Muscle of back (tissue), 11 donors: ENCODE data around the gene GATA1. TPM values are rescaled to one million over a fixed set of nuclear protein-coding genes. Genes with fewer than 3 reads are reported as not detected.
"Not testable (repeated sequence)": the region's sequence is repeated elsewhere in the genome, so short reads cannot be mapped to it uniquely, and the experiment has no call there.

Experiments used
- DNase-seq, 3 donors: peaks; one replicate each; pipeline versions ENCODE4 v3.0.0 to v3.0.0-alpha.2; 2013
- polyA plus RNA-seq, 10 donors: library from polyadenylated mRNA; unstranded; fragments of 120-200 nt; gene quantifications; one replicate each; pipeline ENCODE4 v1.2.1, GENCODE V29; 2013; ENCODE audit not compliant: insufficient read length in 10 of 10

Gene GATA1
- polyA plus RNA-seq, 10 donors = 0.28 to 1.9 (median 0.65) TPM

DNA sequence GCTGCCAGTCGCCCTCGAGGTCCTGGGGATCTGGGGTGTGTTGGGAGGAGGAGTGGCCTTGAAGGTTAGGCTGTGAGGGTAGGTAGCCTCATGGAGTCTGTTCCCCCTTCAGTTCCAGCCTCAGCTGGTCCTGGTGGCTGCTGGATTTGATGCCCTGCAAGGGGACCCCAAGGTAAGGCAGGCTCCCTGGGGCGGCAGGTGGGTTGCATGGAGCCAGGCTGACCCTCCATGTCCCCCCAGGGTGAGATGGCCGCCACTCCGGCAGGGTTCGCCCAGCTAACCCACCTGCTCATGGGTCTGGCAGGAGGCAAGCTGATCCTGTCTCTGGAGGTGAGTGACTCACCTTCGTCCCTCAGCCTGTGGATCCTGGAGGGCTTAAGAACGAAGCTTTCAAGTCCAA lies 28.3 kb downstream of the GATA1 start:
- DNase-seq = no peak

DNA sequence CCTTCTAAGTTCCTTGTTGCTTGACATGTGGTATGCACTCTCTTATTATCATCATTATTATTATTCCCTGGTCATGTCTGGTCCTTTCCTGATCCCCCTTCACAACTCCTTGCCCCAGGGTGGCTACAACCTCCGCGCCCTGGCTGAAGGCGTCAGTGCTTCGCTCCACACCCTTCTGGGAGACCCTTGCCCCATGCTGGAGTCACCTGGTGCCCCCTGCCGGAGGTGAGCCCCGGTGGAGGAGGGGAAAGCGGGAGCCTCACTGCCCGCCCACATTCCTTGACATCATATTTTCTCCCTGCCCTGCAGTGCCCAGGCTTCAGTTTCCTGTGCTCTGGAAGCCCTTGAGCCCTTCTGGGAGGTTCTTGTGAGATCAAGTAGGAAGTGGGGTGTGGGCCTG lies 28.9 kb downstream of the GATA1 start:
- no peak for DNase-seq

DNA sequence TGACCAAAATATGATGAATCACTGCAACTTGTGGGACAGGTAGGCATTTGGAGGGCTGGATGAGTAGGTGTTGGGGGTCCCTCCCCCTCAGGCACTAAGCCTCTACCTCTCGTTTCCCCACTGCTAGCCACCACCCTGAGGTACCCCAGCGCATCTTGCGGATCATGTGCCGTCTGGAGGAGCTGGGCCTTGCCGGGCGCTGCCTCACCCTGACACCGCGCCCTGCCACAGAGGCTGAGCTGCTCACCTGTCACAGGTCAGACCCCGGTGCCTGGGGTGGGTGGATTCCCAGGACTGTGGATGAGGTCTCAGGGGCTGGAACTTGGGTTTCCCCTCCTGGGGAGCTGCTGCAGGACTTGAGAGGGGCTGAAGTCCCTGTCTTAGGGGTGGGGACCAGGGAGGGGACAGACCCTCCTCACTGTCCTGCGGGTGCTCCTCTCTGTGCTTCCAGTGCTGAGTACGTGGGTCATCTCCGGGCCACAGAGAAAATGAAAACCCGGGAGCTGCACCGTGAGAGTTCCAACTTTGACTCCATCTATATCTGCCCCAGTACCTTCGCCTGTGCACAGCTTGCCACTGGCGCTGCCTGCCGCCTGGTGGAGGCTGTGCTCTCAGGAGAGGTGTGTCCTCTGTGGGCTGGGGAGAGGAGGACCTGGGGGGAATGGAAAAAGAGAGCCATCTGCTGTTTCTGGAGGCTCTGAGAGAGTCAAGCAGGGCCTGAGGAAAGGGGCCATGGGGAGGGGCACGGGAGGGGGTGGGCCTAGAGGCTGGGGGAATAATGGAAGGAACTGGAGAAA lies 29.8 kb downstream of the GATA1 start:
- no peak for DNase-seq

DNA sequence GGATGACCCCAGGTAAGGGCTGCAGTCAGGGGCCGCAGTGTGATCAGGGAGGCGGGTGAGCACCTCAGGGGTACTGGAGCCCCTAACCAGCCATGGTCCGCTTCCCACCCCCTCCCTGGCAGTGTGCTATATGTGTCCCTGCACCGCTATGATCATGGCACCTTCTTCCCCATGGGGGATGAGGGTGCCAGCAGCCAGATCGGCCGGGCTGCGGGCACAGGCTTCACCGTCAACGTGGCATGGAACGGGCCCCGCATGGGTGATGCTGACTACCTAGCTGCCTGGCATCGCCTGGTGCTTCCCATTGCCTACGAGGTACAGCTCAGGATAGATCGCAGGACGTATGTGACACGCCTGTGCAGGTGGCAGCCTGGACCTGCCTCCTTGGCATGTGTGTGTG lies 31.7 kb downstream of the GATA1 start:
- DNase-seq = no peak

GRCh38 chrX:48818866-48819265 lies 32.5 kb downstream of the GATA1 start:
- no peak for DNase-seq

GRCh38 chrX:48819394-48819793 lies 33.0 kb downstream of the GATA1 start:
- DNase-seq = not testable (repeated sequence)

GRCh38 chrX:48823053-48823452 lies 36.7 kb downstream of the GATA1 start:
- DNase-seq = no peak

DNA sequence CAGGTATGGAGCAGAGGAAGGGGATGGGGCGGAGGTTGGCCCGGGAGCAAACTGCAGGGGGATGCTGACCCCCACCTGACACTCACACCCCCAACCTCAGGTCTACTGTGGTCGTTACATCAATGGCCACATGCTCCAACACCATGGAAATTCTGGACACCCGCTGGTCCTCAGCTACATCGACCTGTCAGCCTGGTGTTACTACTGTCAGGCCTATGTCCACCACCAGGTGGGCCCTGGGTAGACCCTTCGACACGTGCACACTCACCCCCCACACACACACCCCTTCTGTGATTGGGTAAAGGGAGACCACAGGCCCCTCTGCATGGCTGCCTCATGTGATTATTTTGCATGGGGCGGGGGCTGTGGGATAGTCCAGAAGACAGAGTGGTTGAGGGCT lies 37.7 kb downstream of the GATA1 start:
- DNase-seq = no peak

DNA sequence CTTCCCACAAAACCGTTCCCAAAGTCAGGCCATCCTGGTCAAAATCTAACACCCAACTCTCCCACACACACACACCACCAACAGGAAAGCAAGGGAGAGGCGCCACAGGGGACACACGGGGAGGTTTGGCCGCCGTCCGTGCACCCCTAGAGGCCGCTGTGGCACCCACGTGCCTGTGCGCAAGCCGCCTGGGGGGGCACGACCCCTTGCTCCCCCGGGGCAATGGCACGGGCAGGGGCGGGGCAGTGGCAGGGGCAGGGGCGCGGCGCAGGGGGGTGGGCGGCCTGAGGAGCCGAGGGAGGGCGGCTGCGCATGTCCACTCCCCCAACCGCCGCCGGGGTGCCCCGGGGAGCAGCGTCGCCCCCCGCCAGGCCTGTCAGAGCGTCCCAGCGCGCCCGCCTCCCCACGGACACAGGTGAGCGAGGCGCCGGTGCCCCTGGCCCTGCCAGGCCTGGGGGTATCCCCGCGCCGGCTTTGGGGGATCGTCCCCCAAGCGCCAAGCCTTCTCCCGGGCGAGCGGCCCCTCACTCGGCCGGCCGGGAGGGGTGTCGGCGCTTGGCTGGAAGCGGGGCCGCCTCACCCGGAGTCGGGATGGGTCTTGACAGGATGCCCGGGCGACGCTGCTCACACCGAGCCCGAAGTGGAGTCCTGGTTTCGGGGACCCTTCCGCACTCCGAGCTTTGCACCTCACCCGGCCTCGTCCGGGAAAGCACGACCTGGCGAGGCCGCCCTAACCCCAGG lies 39.9 kb downstream of the GATA1 start, which contains the start of gene ERAS:
Gene ERAS, plus strand, starts transcription at position 379 of the 741 bp plus-strand sequence. CDS start 2,611 bp downstream, outside the sequence.
- no peak for DNase-seq

DNA sequence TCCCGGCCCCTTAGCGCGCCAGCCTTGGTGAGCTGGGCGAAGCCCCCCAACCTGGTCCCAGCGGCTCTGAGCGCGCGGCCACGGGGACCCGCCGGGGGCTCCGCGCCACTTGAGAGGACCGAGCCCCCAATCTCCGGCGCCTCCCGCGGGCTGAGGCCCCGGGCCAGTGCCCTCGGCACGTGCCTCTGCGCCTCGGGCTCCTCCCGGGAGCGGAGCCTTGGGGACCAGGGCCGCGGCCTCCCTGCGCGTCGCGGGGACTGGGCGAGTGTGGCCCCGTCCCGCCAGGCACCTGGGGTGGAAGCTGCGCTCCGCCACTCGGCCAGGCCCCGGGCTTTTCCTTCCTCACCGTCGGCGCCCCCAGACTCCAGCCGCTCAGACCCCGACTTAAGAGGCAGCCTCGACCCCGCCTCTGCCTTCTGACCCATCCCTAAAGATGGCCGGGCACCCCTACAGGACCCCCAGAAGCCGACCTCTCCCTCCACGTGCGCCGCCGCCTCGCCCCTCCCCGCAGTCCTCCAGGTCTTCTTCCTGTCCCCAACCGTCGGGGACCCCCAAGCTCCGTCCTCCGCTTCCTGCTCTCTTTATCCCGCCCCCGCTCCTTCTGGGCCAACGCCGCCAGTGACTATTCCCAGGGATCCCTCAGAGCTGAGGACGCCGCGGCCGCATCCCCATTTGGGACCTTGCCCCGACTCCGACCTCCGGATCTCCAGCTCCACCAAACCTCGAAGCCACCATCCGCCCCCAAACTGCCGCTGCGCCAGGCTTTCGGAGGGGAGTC lies 40.7 kb downstream of the GATA1 start:
- DNase-seq = no peak

DNA sequence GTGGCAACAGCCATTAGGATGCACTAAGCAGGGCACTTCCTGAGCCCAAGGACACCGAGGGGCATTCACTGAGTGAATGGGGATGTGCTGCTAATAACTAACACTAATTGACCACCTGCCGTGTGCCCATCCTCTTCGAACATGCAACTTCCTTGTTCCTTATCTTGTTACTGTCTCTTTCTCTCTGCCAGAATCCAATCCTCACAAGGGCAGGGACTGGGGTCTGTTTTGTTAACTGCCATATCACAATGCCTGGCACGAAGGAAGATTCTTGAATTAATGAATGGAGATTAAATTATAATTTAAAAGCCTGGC lies 41.2 kb downstream of the GATA1 start:
- no peak for DNase-seq

DNA sequence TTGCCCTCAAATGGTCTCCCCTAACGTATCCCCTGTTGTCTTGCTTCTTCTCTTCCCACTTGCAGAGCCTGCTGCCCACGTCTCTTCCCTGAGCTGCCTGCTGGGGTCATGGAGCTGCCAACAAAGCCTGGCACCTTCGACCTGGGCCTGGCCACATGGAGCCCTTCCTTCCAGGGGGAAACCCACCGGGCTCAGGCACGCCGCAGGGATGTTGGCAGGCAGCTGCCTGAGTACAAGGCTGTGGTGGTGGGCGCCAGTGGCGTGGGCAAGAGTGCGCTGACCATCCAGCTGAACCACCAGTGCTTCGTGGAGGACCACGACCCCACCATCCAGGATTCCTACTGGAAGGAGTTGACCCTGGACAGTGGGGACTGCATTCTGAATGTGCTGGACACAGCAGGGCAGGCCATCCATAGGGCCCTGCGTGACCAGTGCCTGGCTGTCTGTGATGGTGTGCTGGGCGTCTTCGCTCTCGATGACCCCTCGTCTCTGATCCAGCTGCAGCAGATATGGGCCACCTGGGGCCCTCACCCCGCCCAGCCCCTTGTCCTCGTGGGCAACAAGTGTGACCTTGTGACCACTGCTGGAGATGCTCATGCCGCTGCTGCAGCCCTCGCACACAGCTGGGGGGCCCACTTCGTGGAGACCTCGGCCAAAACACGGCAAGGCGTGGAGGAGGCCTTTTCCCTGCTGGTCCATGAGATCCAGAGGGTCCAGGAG lies 42.8 kb downstream of the GATA1 start:
- no peak for DNase-seq

GRCh38 chrX:48831136-48831908 lies 44.9 kb downstream of the GATA1 start:
- no peak for DNase-seq

- no peak for DNase-seq
These were observed 45.5 kb downstream of the GATA1 start for GRCh38 chrX:48831909-48832291.

DNA sequence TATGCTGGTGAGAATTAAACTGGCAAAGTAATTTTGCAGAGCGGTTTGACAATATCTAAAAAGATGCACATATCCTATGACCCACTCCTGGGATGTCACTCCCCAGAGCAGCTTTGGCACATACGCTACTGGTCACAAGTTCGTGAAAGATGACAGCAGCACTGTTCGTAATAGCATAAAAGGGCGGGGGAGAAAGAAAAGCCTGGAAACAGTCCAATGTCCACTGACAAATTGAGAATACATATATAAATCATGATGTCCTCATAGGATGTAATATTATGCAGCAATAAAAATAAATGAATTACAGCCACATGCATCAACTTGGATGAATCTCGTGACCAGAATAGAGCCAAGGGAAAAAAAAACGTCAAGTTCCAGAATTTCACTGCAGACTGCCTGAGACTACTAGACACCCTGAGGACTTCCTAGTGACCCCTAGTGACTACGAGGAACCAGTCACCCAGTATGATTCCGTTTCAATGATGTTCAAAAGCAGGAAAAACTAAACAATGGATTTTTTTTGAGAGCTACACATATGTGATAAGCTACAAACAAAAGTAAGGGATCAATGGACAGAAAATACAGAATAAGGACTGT lies 47.2 kb downstream of the GATA1 start:
- no peak for DNase-seq

- no peak for DNase-seq
These were observed 48.0 kb downstream of the GATA1 start for GRCh38 chrX:48834383-48834709.

- no peak for DNase-seq
These were observed 49.3 kb downstream of the GATA1 start, which contains the start of gene PCSK1N for GRCh38 chrX:48835524-48836329. Gene PCSK1N (minus strand): TSS chrX:48835610. CDS start chrX:48835532, 78 bp downstream.

DNA sequence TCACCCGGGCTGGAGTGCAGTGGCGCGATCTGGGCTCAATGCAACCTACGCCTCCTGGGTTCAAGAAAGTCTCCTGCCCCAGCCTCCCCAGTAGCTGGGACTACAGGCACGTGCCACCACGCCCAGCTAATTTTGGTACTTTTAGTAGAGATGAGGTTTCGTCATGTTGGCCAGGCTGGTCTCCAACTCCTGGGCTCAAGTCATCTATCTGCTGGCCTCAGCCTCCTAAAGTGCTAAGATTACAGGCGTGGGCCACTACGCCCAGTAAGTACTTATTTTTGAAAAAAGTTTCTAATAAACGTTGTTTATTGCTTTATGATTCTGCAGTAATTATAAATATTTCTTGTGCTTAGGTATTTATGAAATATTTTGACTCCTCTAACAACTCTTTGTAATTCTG lies 53.3 kb downstream of the GATA1 start:
- no peak for DNase-seq
